Activated naive CD4-positive, alpha-beta T cell treated with anti-CD3 and anti-CD28 coated beads for 36 hours (primary cell): Measurements from ENCODE around the gene TOM1L2. TPM values are rescaled to one million over a fixed set of nuclear protein-coding genes. Genes with fewer than 3 reads are reported as not detected.

ENCODE experiments used
- CTCF ChIA-PET: fragments of 350-600 bp; sonication (Branson Sonifier 250); formaldehyde crosslinking; loops from one replicate; lab custom pipeline; 2021; ENCODE audit warnings: antibody characterized with exemption; lab: Charles Lee
- DNase-seq: peaks from one replicate; pipeline ENCODE4 v3.0.0-alpha.2; 2020
- H3K27ac Mint-ChIP-seq: one replicate; pipeline ENCODE4 v1.8.0; 2021; ENCODE audit warnings: mild to moderate bottlenecking, mixed read lengths
- H3K27me3 Mint-ChIP-seq: one replicate; pipeline ENCODE4 v1.8.0; 2021; ENCODE audit warnings: low read depth, mixed read lengths
- H3K36me3 Mint-ChIP-seq: one replicate; pipeline ENCODE4 v1.8.0; 2021; ENCODE audit warnings: low read depth, mixed read lengths
- H3K4me1 Mint-ChIP-seq: one replicate; pipeline ENCODE4 v1.8.0; 2021; ENCODE audit warnings: low read depth, mixed read lengths
- H3K4me3 Mint-ChIP-seq: one replicate; pipeline ENCODE4 v1.8.0; 2021; ENCODE audit warnings: mild to moderate bottlenecking, moderate library complexity, mixed read lengths
- H3K9me3 Mint-ChIP-seq: one replicate; pipeline ENCODE4 v1.8.0; 2021; ENCODE audit warnings: mixed read lengths
- intact Hi-C: fragments of 100-400 bp; cut with micrococcal nuclease; formaldehyde crosslinking; loops from one replicate; pipeline ENCODE4 v1.15.1; 2023
- total RNA-seq, 2 experiments: library from RNA; stranded (reverse); gene quantifications; one replicate each; pipeline ENCODE4 v1.2.3, GENCODE V29; 2021

TOM1L2 gene
- total RNA-seq, 2 experiments from 2014 or later, result 9.8 to 9.9 TPM

DNA sequence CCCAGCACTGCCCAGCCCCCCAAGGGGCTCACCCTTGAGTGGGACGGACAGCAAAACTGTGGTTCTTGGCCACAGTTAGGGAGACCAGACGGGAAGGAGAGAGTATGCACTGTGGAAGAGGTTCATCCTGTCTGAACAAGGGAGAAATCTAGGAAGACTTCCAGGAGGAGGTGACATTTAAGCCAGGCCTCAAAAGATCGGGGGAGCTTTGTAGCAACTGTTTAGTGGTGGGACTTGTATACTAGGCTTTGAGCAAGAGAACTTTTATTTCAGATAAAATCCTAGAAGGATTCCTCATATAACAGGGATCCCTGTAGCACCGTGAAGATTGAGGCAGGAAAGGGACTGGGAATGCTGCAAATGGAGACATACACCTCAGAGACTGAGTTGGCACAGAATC lies 166.2 kb downstream of the TOM1L2 start:
- Mint-ChIP-seq H3K9me3 (no peaks in the 10 kb centered on the region), H3K4me3 (no peak overlapping the region), H3K27me3 (no peaks in the 10 kb centered on the region), H3K36me3 (peaks cover 9% of the 10 kb centered on the region), H3K4me1 (no peaks in the 10 kb centered on the region), H3K27ac (no peak overlapping the region)
- CTCF ChIA-PET, result interaction anchor here (1.0 to 1.3 kb wide), 2 partner anchors 21 to 54 kb away, joined by 3 to 4 read pairs; no protein-coding TSS in a partner anchor
- intact Hi-C loops, result no loop called here
- DNase-seq, result no peak

DNA sequence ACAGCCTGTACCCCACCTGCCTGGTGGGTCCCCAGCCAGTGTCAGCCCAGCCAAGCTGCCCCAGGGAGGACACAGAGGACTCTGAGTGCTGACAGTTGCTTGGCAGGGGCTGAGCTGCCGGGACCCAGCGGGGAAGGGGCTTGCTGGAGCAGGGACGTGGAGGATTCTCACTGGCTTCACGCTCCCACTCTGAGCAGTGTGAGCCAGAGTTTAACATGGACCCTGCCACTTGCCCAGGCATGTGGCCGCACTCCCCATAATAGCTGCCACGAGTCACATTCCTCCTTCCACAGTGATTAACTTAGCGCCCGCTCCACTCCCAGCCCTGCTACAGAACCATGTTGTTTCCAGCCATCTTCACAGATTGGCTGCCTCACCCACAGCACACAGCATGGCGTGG lies 166.6 kb downstream of the TOM1L2 start:
- no peak overlapping the region for H3K27ac Mint-ChIP-seq
- H3K9me3 Mint-ChIP-seq, result no peaks in the 10 kb centered on the region
- H3K4me3 Mint-ChIP-seq, result no peak overlapping the region
- H3K4me1 Mint-ChIP-seq, result no peaks in the 10 kb centered on the region
- DNase-seq, result no peak
- CTCF ChIA-PET, result interaction anchor here (1.0 to 1.3 kb wide), 2 partner anchors 20 to 55 kb away, joined by 3 to 4 read pairs; no protein-coding TSS in a partner anchor
- H3K36me3 Mint-ChIP-seq, result peaks cover 7% of the 10 kb centered on the region
- H3K27me3 Mint-ChIP-seq, result no peaks in the 10 kb centered on the region
- intact Hi-C loops, result no loop called here

DNA sequence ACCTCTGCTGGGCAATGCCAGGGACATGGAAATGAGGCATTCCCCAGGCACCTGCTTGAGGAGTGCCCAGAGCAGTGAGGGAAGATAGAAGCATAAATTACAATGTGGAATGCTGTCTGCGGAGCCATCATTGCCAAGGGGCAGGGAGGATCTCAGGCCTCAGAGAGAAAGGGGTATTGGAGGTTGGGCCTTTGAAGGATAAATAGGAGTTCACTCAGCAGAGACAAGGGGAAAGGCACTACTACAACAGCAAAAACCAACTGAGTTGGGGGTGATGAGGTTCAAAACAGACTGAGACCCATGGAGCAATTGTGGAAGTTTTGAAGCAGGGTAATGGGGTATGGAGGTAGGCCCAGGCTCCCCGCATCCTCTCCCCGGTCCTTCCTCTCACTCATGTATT lies 168.2 kb downstream of the TOM1L2 start:
- H3K27ac Mint-ChIP-seq, result no peak overlapping the region
- CTCF ChIA-PET, result interaction anchor here (0.5 to 0.8 kb wide), 2 partner anchors 30 to 42 kb away, joined by 3 read pairs; no protein-coding TSS in a partner anchor
- H3K9me3 Mint-ChIP-seq, result no peaks in the 10 kb centered on the region
- H3K36me3 Mint-ChIP-seq, result peaks cover 4% of the 10 kb centered on the region
- no peak overlapping the region for H3K4me3 Mint-ChIP-seq
- no peak for DNase-seq
- intact Hi-C loops, result no loop called here
- no peaks in the 10 kb centered on the region for H3K27me3 Mint-ChIP-seq
- H3K4me1 Mint-ChIP-seq, result no peaks in the 10 kb centered on the region

DNA sequence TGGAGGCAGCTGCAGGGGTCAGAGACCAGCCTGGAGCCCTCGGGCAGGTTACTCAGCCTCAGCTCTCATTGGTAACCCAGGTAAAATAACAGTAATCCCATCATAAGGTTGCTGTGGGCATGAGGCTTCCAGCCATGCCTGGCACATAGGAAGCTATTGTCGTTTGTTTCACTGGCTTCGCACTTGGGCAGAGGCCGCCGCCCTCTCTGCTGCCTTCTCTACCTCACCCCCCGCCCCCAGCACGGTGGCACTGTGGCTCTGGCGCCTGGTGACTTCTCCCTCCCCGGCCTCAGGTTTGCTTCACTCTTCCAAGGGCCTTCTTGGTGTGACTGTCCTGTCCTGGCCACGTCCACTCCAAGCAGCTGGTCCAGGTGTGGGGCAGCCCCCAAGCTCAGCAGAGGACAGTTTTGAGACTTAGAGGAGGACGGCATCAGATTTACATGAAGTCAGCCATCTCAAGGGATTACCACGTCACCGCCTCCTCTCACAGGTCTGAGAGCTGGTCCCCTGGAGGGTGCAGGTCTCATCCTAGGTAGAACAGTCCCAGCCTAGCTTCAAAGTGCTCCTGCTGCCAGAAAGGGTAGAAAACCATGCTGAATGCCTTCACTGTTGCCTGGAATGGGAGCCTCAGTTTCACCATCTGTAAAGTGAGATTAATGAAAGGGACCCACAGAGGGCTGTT lies 170.3 kb downstream of the TOM1L2 start:
- peaks cover 6% of the 10 kb centered on the region for H3K36me3 Mint-ChIP-seq
- H3K9me3 Mint-ChIP-seq, result no peaks in the 10 kb centered on the region
- intact Hi-C loops, result no loop called here
- CTCF ChIA-PET, result interaction anchor here (1.0 to 1.6 kb wide), 4 partner anchors 9 to 117 kb away, joined by 3 to 4 read pairs (median 4); no protein-coding TSS in a partner anchor
- no peak for DNase-seq
- no peak overlapping the region for H3K27ac Mint-ChIP-seq
- no peaks in the 10 kb centered on the region for H3K27me3 Mint-ChIP-seq
- no peaks in the 10 kb centered on the region for H3K4me1 Mint-ChIP-seq
- no peak overlapping the region for H3K4me3 Mint-ChIP-seq

DNA sequence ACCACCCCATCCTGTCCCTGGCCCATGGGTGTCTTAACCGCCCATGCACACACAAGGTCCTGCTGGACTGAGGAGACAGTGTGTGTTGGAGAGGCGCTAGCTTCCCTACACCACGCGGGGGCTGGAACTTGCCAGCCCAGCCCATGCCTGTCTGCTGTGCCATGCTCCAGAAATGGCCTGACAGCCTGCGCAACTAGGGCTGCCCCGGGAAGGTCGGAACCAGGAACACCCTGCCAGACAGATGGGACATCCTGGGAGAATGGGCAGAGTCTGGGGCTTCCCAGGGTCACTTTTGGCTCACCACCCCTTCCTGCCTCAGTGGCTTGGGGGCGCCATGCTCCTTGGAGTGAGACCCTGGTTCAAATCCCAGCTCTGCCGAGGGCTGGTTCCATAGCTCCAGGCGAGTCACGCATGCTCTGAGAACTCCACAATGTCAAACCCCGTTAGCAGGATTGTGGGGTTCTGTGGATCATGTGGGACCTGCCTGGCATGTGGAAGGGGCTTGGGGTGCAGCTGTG lies 171.6 kb downstream of the TOM1L2 start:
- Mint-ChIP-seq H3K9me3 (no peaks in the 10 kb centered on the region), H3K27ac (no peak overlapping the region), H3K4me1 (no peaks in the 10 kb centered on the region), H3K36me3 (peaks cover 3% of the 10 kb centered on the region), H3K4me3 (no peak overlapping the region), H3K27me3 (no peaks in the 10 kb centered on the region)
- no peak for DNase-seq
- intact Hi-C loops, result no loop called here
- CTCF ChIA-PET, result interaction anchor here (1.0 to 1.6 kb wide), 3 partner anchors 12 to 118 kb away, joined by 3 to 4 read pairs (median 4); no protein-coding TSS in a partner anchor

DNA sequence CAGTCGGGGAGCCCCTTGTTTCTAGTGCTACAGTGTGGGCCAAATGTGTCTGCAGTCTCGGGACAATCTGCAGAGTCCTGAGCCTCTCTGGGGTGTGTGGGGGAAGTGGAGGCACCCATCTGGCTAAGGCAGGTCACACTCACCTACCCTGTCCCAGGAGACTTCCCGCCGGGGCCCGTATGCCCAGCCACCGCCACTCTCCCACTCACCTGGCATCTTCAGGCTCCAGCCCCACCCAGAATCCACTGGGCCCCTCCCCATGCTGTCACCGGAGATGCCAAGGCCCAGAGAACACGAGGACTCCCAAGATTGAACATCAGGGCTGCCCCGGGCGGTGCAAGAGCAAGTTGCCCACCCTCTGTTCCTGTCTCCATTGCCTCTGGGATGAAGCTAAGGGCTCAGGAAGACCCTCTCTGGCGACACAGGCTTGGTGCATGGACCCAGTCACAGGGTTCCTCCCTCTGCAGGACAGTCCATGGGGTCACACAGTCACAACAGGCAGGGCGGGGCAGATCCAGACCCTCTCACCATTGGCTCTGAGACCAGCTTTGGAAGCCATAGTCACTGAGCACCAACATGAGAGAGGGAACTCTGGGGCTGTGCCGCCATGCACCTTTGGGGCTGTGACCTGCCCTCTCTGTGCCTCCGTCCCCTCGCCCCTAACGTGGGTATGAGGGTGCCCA lies 173.5 kb downstream of the TOM1L2 start:
- CTCF ChIA-PET, result no interaction called here
- no peak overlapping the region for H3K4me3 Mint-ChIP-seq
- H3K27me3 Mint-ChIP-seq, result no peaks in the 10 kb centered on the region
- DNase-seq, result no peak
- H3K36me3 Mint-ChIP-seq, result peaks cover 7% of the 10 kb centered on the region
- H3K9me3 Mint-ChIP-seq, result no peaks in the 10 kb centered on the region
- intact Hi-C loops, result no loop called here
- peaks cover 4% of the 10 kb centered on the region for H3K4me1 Mint-ChIP-seq
- H3K27ac Mint-ChIP-seq, result no peak overlapping the region

DNA sequence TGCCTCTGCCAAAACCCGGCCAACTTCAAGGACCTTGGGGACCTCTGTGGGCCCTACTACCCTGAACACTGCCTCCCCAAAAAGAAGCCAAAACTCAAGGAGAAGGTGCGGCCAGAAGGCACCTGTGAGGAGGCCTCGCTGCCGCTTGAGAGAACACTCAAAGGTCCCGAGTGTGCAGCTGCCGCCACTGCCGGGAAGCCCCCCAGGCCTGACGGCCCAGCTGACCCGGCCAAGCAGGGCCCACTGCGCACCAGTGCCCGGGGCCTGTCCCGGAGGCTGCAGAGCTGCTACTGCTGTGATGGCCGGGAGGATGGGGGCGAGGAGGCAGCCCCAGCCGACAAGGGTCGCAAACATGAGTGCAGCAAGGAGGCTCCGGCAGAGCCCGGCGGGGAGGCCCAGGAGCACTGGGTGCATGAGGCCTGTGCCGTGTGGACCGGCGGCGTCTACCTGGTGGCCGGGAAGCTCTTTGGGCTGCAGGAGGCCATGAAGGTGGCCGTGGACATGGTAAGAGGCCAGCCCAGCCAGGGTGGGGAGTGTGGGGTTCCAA lies 174.1 kb downstream of the TOM1L2 start:
- Mint-ChIP-seq H3K36me3 (peaks cover 8% of the 10 kb centered on the region), H3K4me1 (peaks cover 10% of the 10 kb centered on the region), H3K9me3 (no peaks in the 10 kb centered on the region), H3K27me3 (no peaks in the 10 kb centered on the region), H3K4me3 (no peak overlapping the region), H3K27ac (no peak overlapping the region)
- intact Hi-C loops, result no loop called here
- CTCF ChIA-PET, result no interaction called here
- no peak for DNase-seq

DNA sequence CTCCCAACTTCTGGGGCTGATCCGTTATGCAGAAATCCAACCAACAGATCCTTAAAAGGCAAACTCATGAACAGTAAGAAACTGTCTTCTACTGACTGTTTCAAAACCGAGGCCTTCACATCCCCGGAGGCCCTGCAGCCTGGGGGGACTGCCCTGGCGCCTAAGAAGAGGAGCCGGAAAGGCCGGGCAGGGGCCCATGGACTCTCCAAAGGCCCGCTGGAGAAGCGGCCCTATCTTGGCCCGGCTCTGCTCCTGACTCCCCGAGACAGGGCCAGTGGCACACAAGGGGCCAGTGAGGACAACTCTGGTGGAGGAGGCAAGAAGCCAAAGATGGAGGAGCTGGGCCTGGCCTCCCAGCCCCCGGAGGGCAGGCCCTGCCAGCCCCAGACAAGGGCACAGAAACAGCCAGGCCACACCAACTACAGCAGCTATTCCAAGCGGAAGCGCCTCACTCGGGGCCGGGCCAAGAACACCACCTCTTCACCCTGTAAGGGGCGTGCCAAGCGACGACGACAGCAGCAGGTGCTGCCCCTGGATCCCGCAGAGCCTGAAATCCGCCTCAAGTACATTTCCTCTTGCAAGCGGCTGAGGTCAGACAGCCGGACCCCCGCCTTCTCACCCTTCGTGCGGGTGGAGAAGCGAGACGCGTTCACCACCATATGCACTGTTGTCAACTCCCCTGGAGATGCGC lies 174.9 kb downstream of the TOM1L2 start:
- Mint-ChIP-seq H3K36me3 (peaks cover 8% of the 10 kb centered on the region), H3K9me3 (no peaks in the 10 kb centered on the region), H3K4me1 (peaks cover 15% of the 10 kb centered on the region), H3K27me3 (no peaks in the 10 kb centered on the region), H3K4me3 (no peak overlapping the region), H3K27ac (no peak overlapping the region)
- DNase-seq, result no peak
- intact Hi-C loops, result no loop called here
- CTCF ChIA-PET, result no interaction called here

DNA sequence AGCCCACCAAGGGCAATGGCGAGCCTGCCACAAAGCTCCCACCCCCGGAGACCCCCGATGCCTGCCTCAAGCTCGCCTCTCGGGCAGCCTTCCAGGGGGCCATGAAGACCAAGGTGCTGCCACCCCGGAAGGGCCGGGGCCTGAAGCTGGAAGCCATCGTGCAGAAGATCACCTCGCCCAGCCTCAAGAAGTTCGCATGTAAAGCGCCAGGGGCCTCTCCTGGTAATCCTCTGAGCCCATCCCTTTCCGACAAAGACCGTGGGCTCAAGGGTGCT lies 175.5 kb downstream of the TOM1L2 start:
- Mint-ChIP-seq H3K36me3 (peaks cover 8% of the 10 kb centered on the region), H3K27ac (no peak overlapping the region), H3K9me3 (no peaks in the 10 kb centered on the region), H3K4me1 (peaks cover 20% of the 10 kb centered on the region), H3K4me3 (no peak overlapping the region), H3K27me3 (no peaks in the 10 kb centered on the region)
- intact Hi-C loops, result no loop called here
- CTCF ChIA-PET, result no interaction called here
- no peak for DNase-seq

DNA sequence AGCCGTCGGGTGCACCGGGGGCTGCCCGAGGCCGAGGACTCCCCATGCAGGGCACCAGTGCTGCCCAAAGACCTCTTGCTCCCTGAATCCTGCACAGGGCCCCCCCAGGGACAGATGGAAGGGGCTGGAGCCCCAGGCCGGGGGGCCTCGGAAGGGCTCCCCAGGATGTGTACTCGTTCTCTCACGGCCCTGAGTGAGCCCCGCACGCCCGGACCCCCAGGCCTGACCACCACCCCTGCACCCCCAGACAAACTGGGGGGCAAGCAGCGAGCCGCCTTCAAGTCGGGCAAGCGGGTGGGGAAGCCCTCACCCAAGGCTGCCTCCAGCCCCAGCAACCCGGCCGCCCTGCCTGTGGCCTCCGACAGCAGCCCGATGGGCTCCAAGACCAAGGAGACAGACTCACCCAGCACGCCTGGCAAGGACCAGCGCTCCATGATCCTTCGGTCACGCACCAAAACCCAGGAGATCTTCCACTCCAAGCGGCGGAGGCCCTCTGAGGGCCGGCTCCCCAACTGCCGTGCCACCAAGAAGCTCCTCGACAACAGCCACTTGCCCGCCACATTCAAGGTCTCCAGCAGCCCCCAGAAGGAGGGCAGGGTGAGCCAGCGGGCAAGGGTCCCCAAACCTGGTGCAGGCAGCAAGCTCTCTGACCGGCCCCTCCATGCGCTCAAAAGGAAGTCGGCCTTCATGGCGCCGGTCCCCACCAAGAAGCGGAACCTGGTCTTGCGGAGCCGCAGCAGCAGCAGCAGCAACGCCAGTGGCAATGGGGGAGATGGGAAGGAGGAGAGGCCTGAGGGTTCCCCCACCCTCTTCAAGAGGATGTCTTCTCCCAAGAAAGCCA lies 176.0 kb downstream of the TOM1L2 start:
- no peak for DNase-seq
- Mint-ChIP-seq H3K27me3 (no peaks in the 10 kb centered on the region), H3K27ac (no peak overlapping the region), H3K9me3 (no peaks in the 10 kb centered on the region), H3K36me3 (peaks cover 8% of the 10 kb centered on the region), H3K4me1 (peaks cover 20% of the 10 kb centered on the region), H3K4me3 (no peak overlapping the region)
- intact Hi-C loops, result no loop called here
- CTCF ChIA-PET, result no interaction called here

DNA sequence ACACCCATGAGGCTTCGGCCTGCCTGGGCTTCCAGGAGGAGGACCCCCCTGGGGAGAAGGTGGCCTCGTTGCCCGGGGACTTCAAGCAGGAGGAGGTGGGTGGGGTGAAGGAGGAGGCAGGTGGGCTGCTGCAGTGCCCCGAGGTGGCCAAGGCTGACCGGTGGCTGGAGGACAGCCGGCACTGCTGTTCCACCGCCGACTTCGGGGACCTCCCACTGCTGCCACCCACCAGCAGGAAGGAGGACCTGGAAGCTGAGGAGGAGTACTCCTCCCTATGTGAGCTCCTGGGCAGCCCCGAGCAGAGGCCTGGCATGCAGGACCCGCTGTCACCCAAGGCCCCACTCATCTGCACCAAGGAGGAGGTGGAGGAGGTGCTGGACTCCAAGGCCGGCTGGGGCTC lies 176.9 kb downstream of the TOM1L2 start:
- no peaks in the 10 kb centered on the region for H3K9me3 Mint-ChIP-seq
- no peak overlapping the region for H3K4me3 Mint-ChIP-seq
- CTCF ChIA-PET, result no interaction called here
- H3K36me3 Mint-ChIP-seq, result peaks cover 8% of the 10 kb centered on the region
- H3K27me3 Mint-ChIP-seq, result no peaks in the 10 kb centered on the region
- no peak for DNase-seq
- H3K27ac Mint-ChIP-seq, result no peak overlapping the region
- intact Hi-C loops, result no loop called here
- peaks cover 20% of the 10 kb centered on the region for H3K4me1 Mint-ChIP-seq
